Stomach (tissue), 4 donors: Measurements from ENCODE around the gene THAP10.

Source experiments
- CTCF ChIP-seq, 7 experiments: fragments of 450-650 bp in 4 of 7; fragments of 200-600 bp in 3 of 7; sonication (generic) in 3 of 7; IDR thresholded peaks; one replicate each; pipeline ENCODE4 v1.5.1; 2016 to 2019; ENCODE audit warnings: antibody characterized with exemption in 7 of 7, control low read depth in 2 of 7, mild to moderate bottlenecking in 1 of 7
- EP300 ChIP-seq: sonication (generic); formaldehyde crosslinking; IDR thresholded peaks from one replicate; pipeline ENCODE4 v1.6.1; 2017; ENCODE audit warnings: antibody characterized with exemption
- POLR2A ChIP-seq, 4 donors: fragments of 450-650 bp; IDR thresholded peaks; one replicate each; pipeline ENCODE4 v1.6.1; 2016; ENCODE audit warnings: antibody characterized with exemption in 4 of 4, control low read depth in 2 of 4, mild to moderate bottlenecking in 1 of 4, moderate library complexity in 1 of 4
- POLR2AphosphoS5 ChIP-seq, 3 donors: sonication (generic); formaldehyde crosslinking; IDR thresholded peaks; one replicate each; pipeline ENCODE4 v1.6.1; 2016; ENCODE audit warnings: antibody characterized with exemption in 3 of 3

- TF ChIP-seq EP300, result no peak
- no peak for TF ChIP-seq CTCF (IDR thresholded peaks at IDR 0.05)
- TF ChIP-seq POLR2A (IDR thresholded peaks at IDR 0.05), result no peak
- peak; percentile 39 to 49 (median 45) for TF ChIP-seq POLR2AphosphoS5 (IDR thresholded peaks at IDR 0.05)
Measured at GRCh38 chr15:70867911-70868467, 24.2 kb downstream of the THAP10 start.
